Upper lobe of right lung (tissue), 1 donor: ENCODE data around the gene USP1. TPM values are rescaled to one million over a fixed set of nuclear protein-coding genes. Genes with fewer than 3 reads are reported as not detected.

Experiments
- ATAC-seq: fragments of 200-7000 bp; cut with Tn5 transposase; one replicate; pipeline ENCODE4 v1.9.1; 2020; ENCODE audit warnings: mild to moderate bottlenecking, moderate library complexity
- DNase-seq: peaks from one replicate; pipeline ENCODE4 v3.0.0-alpha.2; 2020
- H3K27ac ChIP-seq: fragments of 200-600 bp; one replicate; pipeline ENCODE4 v1.8.0; 2022
- H3K27me3 ChIP-seq: fragments of 200-600 bp; one replicate; pipeline ENCODE4 v1.8.0; 2022; ENCODE audit warnings: mild to moderate bottlenecking
- H3K36me3 ChIP-seq: fragments of 200-600 bp; one replicate; pipeline ENCODE4 v1.8.0; 2022
- H3K4me1 ChIP-seq: fragments of 200-600 bp; one replicate; pipeline ENCODE4 v1.8.0; 2022
- H3K4me3 ChIP-seq: fragments of 200-600 bp; one replicate; pipeline ENCODE4 v1.8.0; 2022; ENCODE audit warnings: mild to moderate bottlenecking
- H3K9me3 ChIP-seq: fragments of 200-600 bp; one replicate; pipeline ENCODE4 v1.8.0; 2022
- intact Hi-C: fragments of 100-400 bp; cut with DNase I; formaldehyde crosslinking; loops from one replicate; pipeline ENCODE4 v1.11.0; 2022
- total RNA-seq: library from RNA; stranded (reverse); fragmentation: NEBNext Ultra II Directional; extraction: Animal tissue kit (Norgen Biotek cat#: 25700); gene quantifications from one replicate; pipeline ENCODE4 v1.2.1, GENCODE V29; 2021
- TF ChIP-seq, protein P1 (sequence below): fragments of 200-600 bp; IDR thresholded peaks from one replicate; pipeline ENCODE4 v1.8.0; 2022; ENCODE audit warnings: antibody characterized with exemption
- donor health status: DM: no; HTN: yes; CAD: no; lungs with severe emphysema.

The USP1 gene
- total RNA-seq, 1 donor from 2014 or later = 23.8 TPM

DNA sequence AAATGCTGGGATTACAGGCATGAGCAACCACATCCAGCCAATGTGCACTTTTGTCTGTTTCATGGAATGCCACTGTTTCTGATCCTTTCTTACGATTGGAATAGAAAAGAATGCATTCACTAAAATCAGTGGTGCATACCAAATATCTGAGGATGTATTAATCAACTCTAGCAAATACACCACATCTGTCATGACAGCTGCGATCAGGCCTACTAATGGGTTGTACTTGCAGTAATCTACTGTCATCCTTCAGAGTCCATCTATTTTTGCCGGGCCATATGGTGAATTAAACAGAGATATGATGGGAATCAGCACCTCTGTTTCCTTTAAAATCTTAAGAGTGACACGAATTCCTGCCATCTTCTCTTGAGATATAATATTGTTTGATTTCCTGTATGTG is 8.5 kb upstream of the USP1 start:
- ATAC-seq = no peak
- no peak overlapping the region for H3K4me3 ChIP-seq
- H3K4me1 ChIP-seq = no peaks in the 10 kb centered on the region
- no peaks in the 10 kb centered on the region for H3K9me3 ChIP-seq
- H3K27me3 ChIP-seq = no peaks in the 10 kb centered on the region
- TF ChIP-seq, protein P1, sequence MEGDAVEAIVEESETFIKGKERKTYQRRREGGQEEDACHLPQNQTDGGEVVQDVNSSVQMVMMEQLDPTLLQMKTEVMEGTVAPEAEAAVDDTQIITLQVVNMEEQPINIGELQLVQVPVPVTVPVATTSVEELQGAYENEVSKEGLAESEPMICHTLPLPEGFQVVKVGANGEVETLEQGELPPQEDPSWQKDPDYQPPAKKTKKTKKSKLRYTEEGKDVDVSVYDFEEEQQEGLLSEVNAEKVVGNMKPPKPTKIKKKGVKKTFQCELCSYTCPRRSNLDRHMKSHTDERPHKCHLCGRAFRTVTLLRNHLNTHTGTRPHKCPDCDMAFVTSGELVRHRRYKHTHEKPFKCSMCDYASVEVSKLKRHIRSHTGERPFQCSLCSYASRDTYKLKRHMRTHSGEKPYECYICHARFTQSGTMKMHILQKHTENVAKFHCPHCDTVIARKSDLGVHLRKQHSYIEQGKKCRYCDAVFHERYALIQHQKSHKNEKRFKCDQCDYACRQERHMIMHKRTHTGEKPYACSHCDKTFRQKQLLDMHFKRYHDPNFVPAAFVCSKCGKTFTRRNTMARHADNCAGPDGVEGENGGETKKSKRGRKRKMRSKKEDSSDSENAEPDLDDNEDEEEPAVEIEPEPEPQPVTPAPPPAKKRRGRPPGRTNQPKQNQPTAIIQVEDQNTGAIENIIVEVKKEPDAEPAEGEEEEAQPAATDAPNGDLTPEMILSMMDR = no peak
- DNase-seq = no peak
- H3K36me3 ChIP-seq = no peaks in the 10 kb centered on the region
- intact Hi-C loops = no loop called here
- no peak overlapping the region for H3K27ac ChIP-seq

DNA sequence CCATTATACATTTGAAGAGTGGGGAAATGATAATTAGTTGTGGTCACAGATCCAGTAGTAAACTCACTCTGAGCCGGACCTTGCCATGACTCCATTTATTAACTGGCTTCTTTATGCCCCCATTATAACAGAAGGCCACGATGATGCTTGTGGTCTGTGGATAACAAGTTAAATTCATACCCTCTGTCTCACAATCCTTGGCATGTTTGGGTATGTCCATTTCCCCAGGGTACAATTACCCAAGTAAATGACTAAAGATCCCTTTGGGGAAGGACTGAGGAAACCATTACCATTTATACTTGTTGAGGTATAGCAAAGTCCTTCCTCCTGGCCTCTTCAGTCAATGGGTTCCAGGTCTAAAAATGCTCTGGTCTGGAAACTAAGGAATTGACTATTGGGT is 7.3 kb upstream of the USP1 start:
- H3K4me3 ChIP-seq = no peak overlapping the region
- no peaks in the 10 kb centered on the region for H3K36me3 ChIP-seq
- ATAC-seq (no peak), DNase-seq (no peak)
- TF ChIP-seq, protein P1 = no peak
- intact Hi-C loops = no loop called here
- H3K27me3 ChIP-seq = no peaks in the 10 kb centered on the region
- H3K4me1 ChIP-seq = no peaks in the 10 kb centered on the region
- H3K9me3 ChIP-seq = no peaks in the 10 kb centered on the region
- H3K27ac ChIP-seq = no peak overlapping the region

DNA sequence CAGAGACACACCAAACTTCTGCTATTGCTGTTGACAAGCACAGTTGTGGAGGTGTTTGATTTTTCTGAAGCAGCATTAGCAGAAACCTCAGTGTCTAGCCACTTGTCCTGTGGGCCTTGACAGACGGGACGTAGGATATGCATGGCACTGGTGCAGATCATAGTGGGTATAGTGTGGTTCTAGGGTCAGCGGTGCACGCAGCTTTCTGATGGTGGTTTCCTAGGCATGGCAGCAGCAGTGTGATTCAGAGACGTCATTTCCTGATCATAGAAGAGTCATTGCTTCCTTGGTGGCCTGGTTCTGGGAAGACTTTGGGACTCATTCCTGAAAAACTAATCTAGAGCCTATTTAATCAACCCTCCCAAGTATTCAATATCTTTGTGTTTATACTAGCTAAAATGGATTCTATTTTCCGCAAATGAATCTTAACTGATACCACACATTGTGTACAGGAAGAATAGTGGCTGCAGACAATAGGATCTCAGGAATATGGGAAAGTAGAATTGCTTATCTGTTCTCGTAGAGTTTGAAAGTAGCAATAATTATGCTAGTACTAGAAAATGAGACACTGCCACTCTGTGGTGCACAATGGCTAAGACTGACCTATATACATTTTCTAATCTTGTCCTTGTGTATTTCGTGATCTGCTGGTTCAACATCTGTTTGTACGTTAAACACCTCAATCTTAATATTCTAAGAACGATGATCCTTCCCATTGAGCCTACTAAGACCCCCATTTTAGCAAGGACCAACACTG is 2.8 kb upstream of the USP1 start:
- ATAC-seq = no peak
- H3K9me3 ChIP-seq = no peaks in the 10 kb centered on the region
- H3K4me1 ChIP-seq = peaks cover 18% of the 10 kb centered on the region
- no peak overlapping the region for H3K4me3 ChIP-seq
- H3K27me3 ChIP-seq = no peaks in the 10 kb centered on the region
- H3K27ac ChIP-seq = no peak overlapping the region
- DNase-seq = no peak
- intact Hi-C loops = no loop called here
- no peaks in the 10 kb centered on the region for H3K36me3 ChIP-seq
- TF ChIP-seq, protein P1 = no peak

DNA sequence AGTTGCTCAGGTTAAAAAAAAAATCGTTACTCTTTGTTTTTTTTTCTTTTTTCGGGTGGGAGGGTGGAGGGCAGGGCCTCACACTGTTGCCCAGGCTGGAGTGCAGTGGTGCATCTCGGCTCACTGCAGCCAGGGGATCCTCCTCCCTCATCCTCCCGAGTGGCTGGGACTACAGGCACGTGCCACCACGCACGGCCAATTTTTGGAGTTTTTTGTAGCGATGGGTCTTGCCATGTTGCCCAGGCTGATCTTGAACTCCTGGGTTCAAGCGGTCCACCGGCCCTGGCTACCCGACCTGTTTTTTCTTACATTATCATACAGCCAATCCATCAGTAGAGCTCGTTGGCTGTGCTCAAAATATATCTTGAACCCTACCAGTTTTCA is 2.2 kb upstream of the USP1 start:
- Histone ChIP-seq H3K4me1 (peaks cover 23% of the 10 kb centered on the region), H3K27ac (no peak overlapping the region), H3K9me3 (no peaks in the 10 kb centered on the region), H3K36me3 (no peaks in the 10 kb centered on the region), H3K27me3 (no peaks in the 10 kb centered on the region), H3K4me3 (no peak overlapping the region)
- ATAC-seq (no peak), DNase-seq (no peak)
- intact Hi-C loops = no loop called here
- TF ChIP-seq, protein P1 = no peak

DNA sequence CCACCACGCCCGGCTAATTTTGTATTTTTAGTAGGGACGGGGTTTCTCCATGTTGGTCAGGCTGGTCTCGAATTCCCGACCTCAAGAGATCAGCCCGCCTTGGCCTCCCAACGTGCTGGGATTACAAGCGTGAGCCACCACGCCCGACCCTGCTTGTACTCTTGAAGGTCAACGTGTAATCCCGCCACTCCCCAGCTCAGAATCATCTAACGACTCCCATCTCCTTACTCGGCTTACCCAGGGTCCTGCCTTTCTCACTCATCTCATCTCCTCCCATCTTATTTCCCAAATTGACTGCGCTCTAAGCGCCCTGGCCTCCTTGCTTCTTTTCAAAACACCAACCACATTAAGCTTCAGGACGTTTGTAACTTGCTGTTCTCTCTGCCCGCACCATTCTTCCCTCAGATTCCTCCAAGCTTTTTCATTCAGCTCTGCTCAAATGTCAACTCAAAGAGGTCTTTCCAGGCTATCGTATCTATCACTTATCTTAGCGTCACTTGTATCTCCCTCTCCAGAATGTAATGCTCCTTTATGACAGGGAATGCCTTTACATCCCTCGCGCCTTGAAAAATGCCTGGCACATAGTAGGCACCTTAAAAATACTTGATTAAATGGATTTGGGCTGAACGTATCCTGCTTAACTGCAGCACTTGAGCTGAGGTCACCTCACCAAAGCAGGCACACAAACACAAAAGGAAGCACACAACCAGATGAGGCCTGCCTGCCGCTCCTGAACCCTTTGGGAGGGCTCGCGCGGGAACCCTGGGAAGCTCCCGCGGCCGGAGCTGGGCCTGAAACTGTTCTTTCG is 1.4 kb upstream of the USP1 start:
- peak overlapping the region; percentile 98 for H3K27ac ChIP-seq
- DNase-seq = no peak

More for the DNA sequence above, 1.4 kb upstream of the USP1 start:
- no peaks in the 10 kb centered on the region for H3K36me3 ChIP-seq
- no peaks in the 10 kb centered on the region for H3K9me3 ChIP-seq
- ATAC-seq = peak; percentile 26
- intact Hi-C loops = no loop called here
- peaks cover 23% of the 10 kb centered on the region for H3K4me1 ChIP-seq
- H3K27me3 ChIP-seq = no peaks in the 10 kb centered on the region
- peak overlapping the region; percentile 96 for H3K4me3 ChIP-seq
- TF ChIP-seq, protein P1 = no peak
